Heart right ventricle (tissue), 16 donors: ENCODE measurements around the gene LAMA2. TPM values are rescaled to one million over a fixed set of nuclear protein-coding genes. Genes with fewer than 3 reads are reported as not detected.
A peak's percentile ranks its signal among the peaks of the same experiment; 100 is the strongest.

Source experiments
- ATAC-seq, 8 donors: fragments of 200-7000 bp; cut with Tn5 transposase; one replicate each; pipeline ENCODE4 v1.9.1; 2020; ENCODE audit warnings: mild to moderate bottlenecking in 8 of 8, moderate library complexity in 8 of 8, moderate number of reproducible peaks in 1 of 8
- DNase-seq, 2 donors: peaks; one replicate each; pipeline ENCODE4 v3.0.0-alpha.2; 2020
- H3K27ac ChIP-seq, 10 donors: fragments of 200-600 bp; sonication (generic) in 2 of 10; one replicate each; pipeline versions ENCODE4 v1.5.0 to v1.8.0; 2020 to 2022; ENCODE audit warnings: mild to moderate bottlenecking in 3 of 10
- H3K27me3 ChIP-seq, 7 donors: fragments of 200-600 bp; one replicate each; pipeline ENCODE4 v1.8.0; 2021 to 2022; ENCODE audit warnings: mild to moderate bottlenecking in 2 of 7
- H3K36me3 ChIP-seq, 9 donors: fragments of 200-600 bp; sonication (generic) in 1 of 9; one replicate each; pipeline versions ENCODE4 v1.5.0 to v1.8.0; 2020 to 2022; ENCODE audit warnings: mild to moderate bottlenecking in 2 of 9
- H3K4me1 ChIP-seq, 9 donors: fragments of 200-600 bp; sonication (generic) in 1 of 9; one replicate each; pipeline versions ENCODE4 v1.5.0 to v1.8.0; 2020 to 2022; ENCODE audit warnings: mild to moderate bottlenecking in 4 of 9
- H3K4me3 ChIP-seq, 10 donors: fragments of 200-600 bp; sonication (generic) in 2 of 10; one replicate each; pipeline versions ENCODE4 v1.5.0 to v1.8.0; 2020 to 2022; ENCODE audit warnings: mild to moderate bottlenecking in 7 of 10, moderate library complexity in 2 of 10
- H3K9me3 ChIP-seq, 11 donors: fragments of 200-600 bp in 10 of 11; sonication (generic) in 2 of 11; one replicate each; pipeline versions ENCODE4 v1.5.0 to v1.8.0; 2013 to 2022; ENCODE audit warnings: mild to moderate bottlenecking in 2 of 11, control low read depth in 1 of 11, moderate library complexity in 1 of 11
- WGBS, 2 donors: extraction: QIAGEN DNeasy Blood & Tissue Kit; methylation state at CpG; one replicate each; pipeline ENCODE4 v1.1.7; 2013; ENCODE audit warnings: inconsistent platforms in 1 of 2; 5-methylcytosine and 5-hydroxymethylcytosine counted together
- intact Hi-C, 10 donors: fragments of 100-400 bp; cut with DNase I; formaldehyde crosslinking; loops; one replicate each; pipeline versions ENCODE4 v1.11.1 to v1.14.2; 2022
- polyA plus RNA-seq, 2 donors: library from polyadenylated mRNA; stranded (reverse); fragments of 200-250 nt; gene quantifications; one replicate each; pipeline ENCODE4 v1.2.3, GENCODE V29; 2013
- total RNA-seq, 10 donors: library from RNA; stranded (reverse); fragmentation: NEBNext Ultra II Directional in 3 of 10; extraction: Animal tissue kit (Norgen Biotek cat#: 25700) in 3 of 10; gene quantifications; one replicate each; pipeline versions ENCODE4 v1.2.1 to v1.2.4, GENCODE V29; 2021 to 2023
- TF ChIP-seq, protein P1 (sequence below), 9 donors: fragments of 200-600 bp; sonication (generic) in 2 of 9; IDR thresholded peaks; one replicate each; pipeline versions ENCODE4 v1.5.0 to v1.8.0; 2021 to 2022; ENCODE audit warnings: antibody characterized with exemption in 9 of 9, mild to moderate bottlenecking in 5 of 9, moderate library complexity in 1 of 9
- donor health status: Arrhythmogenic right ventricular cardiomyopathy.
- donor health status: ischemic (EF 13 %, LVEDD 7.1; RV severe dilation, severe dysfunction).
- donor health status: healthy with polysubstance abuse.
- donor health status: DM: no; HTN: yes; CAD: no.
- donor health status: DM: no; HTN: no; CAD: no.
- donor health status: ischemic (EF 25% LVEDD 6.9; RV normal size, moderate dysfunction).
- donor health status: ischemic (EF 25% LVEDD 5.7; RV mildly dilated, moderate dysfunction).
- donor health status: healthy.
- donor health status: DM: yes; HTN: yes; CAD: no.
- donor health status: Ischemic cardiomyopathy.
- donor health status: ischemic (EF 35%, LVEDD 5.7; RV mildly dilated, moderate dysfunction).
- donor health status: nonischemic (EF 11% LVEDD 7.7; RV severe dilation, severe dysfunction).
- donor health status: DM: yes; HTN: yes; CAD: no.
- donor health status: PGD.
- donor health status: ischemic (EF 29% LVEDD 5.4; RV normal size, mild dysfunction).
- donor health status: nonischemic (EF 23%, LVEDD 6.1; RV moderate dilation, normal function).

Gene LAMA2
- total and polyA plus RNA-seq, 12 donors: 31.1 to 293 (median 223) TPM

DNA sequence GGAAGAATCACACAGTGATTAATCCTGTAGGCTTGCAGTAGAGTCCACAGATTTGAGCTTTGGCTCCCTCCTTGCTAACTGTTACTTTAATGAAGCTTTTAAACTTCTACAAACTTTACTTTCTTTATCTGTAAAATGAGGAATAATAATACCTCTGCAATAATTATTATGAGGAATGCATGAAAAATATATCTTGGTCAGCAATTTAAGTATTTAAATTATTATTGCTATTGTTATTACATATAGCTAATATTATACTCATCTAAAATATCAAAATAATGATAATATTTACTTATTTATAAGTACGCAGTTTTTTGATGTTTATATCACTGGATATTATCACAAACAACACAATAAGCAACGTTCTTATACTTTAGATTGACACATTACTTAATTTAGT is 38.3 kb upstream of the LAMA2 start:
- H3K4me1 ChIP-seq: peaks cover 0 to 18% (median 0%) of the 10 kb centered on the region in 9 donors
- intact Hi-C loops: no loop called here
- H3K27ac ChIP-seq: no peak overlapping the region
- H3K9me3 ChIP-seq: no peaks in the 10 kb centered on the region
- H3K27me3 ChIP-seq: no peaks in the 10 kb centered on the region
- no peak overlapping the region for H3K4me3 ChIP-seq
- TF ChIP-seq, protein P1, sequence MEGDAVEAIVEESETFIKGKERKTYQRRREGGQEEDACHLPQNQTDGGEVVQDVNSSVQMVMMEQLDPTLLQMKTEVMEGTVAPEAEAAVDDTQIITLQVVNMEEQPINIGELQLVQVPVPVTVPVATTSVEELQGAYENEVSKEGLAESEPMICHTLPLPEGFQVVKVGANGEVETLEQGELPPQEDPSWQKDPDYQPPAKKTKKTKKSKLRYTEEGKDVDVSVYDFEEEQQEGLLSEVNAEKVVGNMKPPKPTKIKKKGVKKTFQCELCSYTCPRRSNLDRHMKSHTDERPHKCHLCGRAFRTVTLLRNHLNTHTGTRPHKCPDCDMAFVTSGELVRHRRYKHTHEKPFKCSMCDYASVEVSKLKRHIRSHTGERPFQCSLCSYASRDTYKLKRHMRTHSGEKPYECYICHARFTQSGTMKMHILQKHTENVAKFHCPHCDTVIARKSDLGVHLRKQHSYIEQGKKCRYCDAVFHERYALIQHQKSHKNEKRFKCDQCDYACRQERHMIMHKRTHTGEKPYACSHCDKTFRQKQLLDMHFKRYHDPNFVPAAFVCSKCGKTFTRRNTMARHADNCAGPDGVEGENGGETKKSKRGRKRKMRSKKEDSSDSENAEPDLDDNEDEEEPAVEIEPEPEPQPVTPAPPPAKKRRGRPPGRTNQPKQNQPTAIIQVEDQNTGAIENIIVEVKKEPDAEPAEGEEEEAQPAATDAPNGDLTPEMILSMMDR (IDR thresholded peaks at IDR 0.05): no peak
- H3K36me3 ChIP-seq: no peaks in the 10 kb centered on the region
- ATAC-seq: no peak
- 74 to 86% methylated on average over 2 of the region's 2 CpGs for WGBS, 2 donors
- no peak for DNase-seq

DNA sequence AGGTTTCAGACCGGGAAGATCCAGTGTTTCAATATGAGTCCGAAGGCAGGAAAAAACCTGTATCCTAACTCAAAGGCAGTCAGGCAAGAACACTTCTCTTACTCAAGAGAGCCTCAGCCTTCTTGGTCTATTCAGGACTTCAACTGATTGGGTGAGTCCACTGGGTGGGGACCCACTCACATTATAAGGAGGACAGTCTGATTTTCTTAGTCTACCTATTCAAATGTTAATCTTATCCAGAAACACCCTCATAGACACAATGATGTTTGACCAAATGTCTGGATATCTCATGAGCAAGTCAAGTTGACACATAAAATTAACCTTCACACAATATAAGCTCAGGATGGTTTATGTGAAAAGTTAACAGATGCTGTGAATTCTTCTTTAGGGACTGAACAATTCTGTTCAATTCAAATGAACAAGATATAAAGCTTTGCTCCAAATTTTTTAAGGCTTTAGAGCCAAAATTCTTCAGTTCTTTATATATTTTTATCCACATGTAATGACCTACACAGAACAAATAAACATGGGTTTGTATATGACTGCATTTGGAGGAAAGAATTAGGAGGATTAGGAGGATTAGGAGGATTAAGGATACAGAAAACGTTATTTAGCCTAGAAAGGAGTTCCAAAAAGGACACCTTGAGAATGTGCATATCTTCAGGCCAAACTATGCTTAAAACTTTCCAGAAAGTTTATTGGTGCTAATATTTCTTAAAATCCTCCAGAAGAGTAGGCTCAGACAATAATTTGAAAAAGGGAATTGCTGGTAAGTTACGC is 35.3 kb upstream of the LAMA2 start:
- Histone ChIP-seq H3K4me1 (peaks cover 0 to 18% (median 0%) of the 10 kb centered on the region in 9 donors), H3K4me3 (no peak overlapping the region), H3K9me3 (no peaks in the 10 kb centered on the region), H3K36me3 (no peaks in the 10 kb centered on the region), H3K27me3 (no peaks in the 10 kb centered on the region), H3K27ac (peak overlapping the region in 9 of 10 donors; percentile 5 to 78 (median 55))
- intact Hi-C loops: loop anchor here in 1 of 10 donors (1.0 kb wide), 1 partner anchor 36 kb away; the partner anchor contains the start of gene LAMA2
- DNase-seq (no peak), ATAC-seq (no peak)
- TF ChIP-seq, protein P1 (IDR thresholded peaks at IDR 0.05): no peak
- 64 to 68% methylated on average over 4 of the region's 4 CpGs for WGBS, 2 donors

GRCh38 chr6:128848212-128848935 is 34.6 kb upstream of the LAMA2 start:
- Histone ChIP-seq H3K4me3 (peak overlapping the region in 2 of 10 donors; percentile 9 to 13), H3K4me1 (peaks cover 0 to 18% (median 0%) of the 10 kb centered on the region in 9 donors), H3K36me3 (no peaks in the 10 kb centered on the region), H3K27me3 (no peaks in the 10 kb centered on the region), H3K27ac (peak overlapping the region in 9 of 10 donors; percentile 5 to 78 (median 55)), H3K9me3 (no peaks in the 10 kb centered on the region)
- 49 to 50% methylated on average over 7 of the region's 7 CpGs for WGBS, 2 donors
- ATAC-seq: peak; percentile 63 to 98 (median 94)
- peak in 1 of 2 donors; percentile 26 for DNase-seq
- intact Hi-C loops: loop anchor here in 1 of 10 donors (1.0 kb wide), 1 partner anchor 35 kb away; the partner anchor contains the start of gene LAMA2
- TF ChIP-seq, protein P1 (IDR thresholded peaks at IDR 0.05): no peak

GRCh38 chr6:128855581-128856085 is 27.3 kb upstream of the LAMA2 start:
- no peaks in the 10 kb centered on the region for H3K27me3 ChIP-seq
- H3K4me1 ChIP-seq: no peaks in the 10 kb centered on the region
- no peak for DNase-seq
- no peak overlapping the region for H3K27ac ChIP-seq
- intact Hi-C loops: no loop called here
- no peak for ATAC-seq
- 78 to 85% methylated on average over 5 of the region's 5 CpGs for WGBS, 2 donors
- no peak overlapping the region for H3K4me3 ChIP-seq
- H3K36me3 ChIP-seq: no peaks in the 10 kb centered on the region
- TF ChIP-seq, protein P1 (IDR thresholded peaks at IDR 0.05): no peak
- H3K9me3 ChIP-seq: peaks cover 0 to 14% (median 4%) of the 10 kb centered on the region in 11 donors
